ENCODE results near the gene MAP3K7.

Gene MAP3K7

DNA sequence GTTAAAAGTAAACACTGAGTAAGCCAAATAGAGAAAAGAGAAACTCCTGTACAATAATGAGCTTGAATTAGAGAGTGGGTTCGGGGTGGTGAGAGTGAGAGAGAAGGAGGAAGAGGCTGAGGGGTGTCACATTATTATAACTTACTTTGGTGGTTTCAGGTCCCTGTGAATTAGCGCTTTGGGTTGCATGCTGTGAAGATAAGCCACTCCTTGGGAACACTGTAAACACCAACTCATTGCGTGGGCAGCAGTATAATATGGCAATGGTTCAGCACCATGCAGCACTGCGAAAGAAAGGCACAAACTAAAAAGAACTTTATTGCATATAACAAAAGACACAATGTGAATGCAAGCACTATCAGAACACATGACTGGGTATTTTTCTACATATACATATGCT is 26.9 kb downstream of the MAP3K7 start:
- no peak for TF ChIP-seq ZFX (IDR thresholded peaks at IDR 0.05; ENCODE audit: borderline replicate concordance)
- TF ChIP-seq, protein P1, sequence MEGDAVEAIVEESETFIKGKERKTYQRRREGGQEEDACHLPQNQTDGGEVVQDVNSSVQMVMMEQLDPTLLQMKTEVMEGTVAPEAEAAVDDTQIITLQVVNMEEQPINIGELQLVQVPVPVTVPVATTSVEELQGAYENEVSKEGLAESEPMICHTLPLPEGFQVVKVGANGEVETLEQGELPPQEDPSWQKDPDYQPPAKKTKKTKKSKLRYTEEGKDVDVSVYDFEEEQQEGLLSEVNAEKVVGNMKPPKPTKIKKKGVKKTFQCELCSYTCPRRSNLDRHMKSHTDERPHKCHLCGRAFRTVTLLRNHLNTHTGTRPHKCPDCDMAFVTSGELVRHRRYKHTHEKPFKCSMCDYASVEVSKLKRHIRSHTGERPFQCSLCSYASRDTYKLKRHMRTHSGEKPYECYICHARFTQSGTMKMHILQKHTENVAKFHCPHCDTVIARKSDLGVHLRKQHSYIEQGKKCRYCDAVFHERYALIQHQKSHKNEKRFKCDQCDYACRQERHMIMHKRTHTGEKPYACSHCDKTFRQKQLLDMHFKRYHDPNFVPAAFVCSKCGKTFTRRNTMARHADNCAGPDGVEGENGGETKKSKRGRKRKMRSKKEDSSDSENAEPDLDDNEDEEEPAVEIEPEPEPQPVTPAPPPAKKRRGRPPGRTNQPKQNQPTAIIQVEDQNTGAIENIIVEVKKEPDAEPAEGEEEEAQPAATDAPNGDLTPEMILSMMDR (IDR thresholded peaks at IDR 0.05): no peak
- H3K27ac ChIP-seq: no peak overlapping the region

DNA sequence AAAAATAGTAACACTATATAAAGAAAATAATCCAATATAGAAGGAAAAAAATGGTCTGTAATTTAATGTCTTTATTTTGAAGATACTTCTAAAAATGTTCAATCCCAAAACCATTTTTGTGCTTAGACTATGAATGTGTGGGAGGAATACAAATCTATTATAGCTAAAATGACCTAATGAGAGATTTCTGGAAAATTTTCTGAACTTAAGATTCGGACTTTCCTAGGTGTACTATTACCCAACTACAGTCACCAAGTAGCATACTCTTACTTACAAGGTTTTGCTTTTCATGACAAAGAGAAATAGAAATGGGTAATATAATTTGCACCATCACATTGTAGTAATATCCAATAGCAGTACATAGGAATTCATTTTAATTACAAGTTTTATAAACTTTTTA is 29.9 kb downstream of the MAP3K7 start:
- TF ChIP-seq, protein P1 (IDR thresholded peaks at IDR 0.05): no peak
- TF ChIP-seq ZFX (IDR thresholded peaks at IDR 0.05; ENCODE audit: borderline replicate concordance): no peak
- no peak overlapping the region for H3K27ac ChIP-seq

DNA sequence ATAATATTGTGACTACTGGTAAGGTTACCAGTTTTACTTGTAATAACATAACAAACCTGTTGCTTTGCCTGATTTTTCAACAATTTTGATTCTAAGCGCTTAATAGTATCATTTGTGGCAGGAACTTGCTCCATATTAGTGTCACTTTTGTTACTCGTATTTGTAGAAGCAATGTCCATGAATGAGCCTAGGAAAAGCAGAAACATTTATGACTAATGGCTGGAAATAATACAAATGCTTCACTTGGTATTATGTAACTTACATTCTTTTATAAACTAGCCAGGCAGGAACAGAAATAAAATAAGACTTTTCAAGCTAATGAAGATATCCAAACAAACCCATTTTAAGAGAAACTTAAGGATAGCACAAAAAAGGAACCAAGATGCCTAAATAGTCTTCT is 38.9 kb downstream of the MAP3K7 start:
- no peak for TF ChIP-seq ZFX (IDR thresholded peaks at IDR 0.05; ENCODE audit: borderline replicate concordance)
- TF ChIP-seq, protein P1 (IDR thresholded peaks at IDR 0.05): no peak
- H3K27ac ChIP-seq: no peak overlapping the region

- TF ChIP-seq ZFX (IDR thresholded peaks at IDR 0.05; ENCODE audit: borderline replicate concordance): no peak
- TF ChIP-seq, protein P1 (IDR thresholded peaks at IDR 0.05): no peak
These were observed 39.8 kb downstream of the MAP3K7 start for GRCh38 chr6:90547079-90547478.

GRCh38 chr6:90545448-90545847 is 41.4 kb downstream of the MAP3K7 start:
- TF ChIP-seq, protein P1 (IDR thresholded peaks at IDR 0.05): no peak
- no peak for TF ChIP-seq ZFX (IDR thresholded peaks at IDR 0.05; ENCODE audit: borderline replicate concordance)
- no peak overlapping the region for H3K27ac ChIP-seq

More at GRCh38 chr6:90547079-90547478, 39.8 kb downstream of the MAP3K7 start:
- no peak overlapping the region for H3K27ac ChIP-seq

DNA sequence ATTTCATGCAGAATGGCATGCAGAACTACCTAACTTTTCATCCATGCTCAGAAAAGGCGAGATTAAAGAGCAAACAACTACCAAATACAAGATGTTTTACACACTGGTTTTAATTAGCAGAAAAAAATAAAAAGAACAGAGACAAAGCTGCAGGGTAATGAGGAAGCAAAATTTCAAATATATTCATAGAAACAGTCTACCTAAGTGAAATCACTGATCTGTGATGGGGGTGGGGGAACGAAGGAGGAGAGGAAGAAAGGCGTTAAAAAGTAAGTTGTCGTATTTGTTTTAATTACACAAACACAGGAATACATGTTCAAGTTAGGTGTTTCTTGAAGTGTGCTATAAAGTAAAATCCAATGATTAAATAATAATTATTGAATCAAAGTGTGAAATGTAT is 42.1 kb downstream of the MAP3K7 start:
- TF ChIP-seq ZFX (IDR thresholded peaks at IDR 0.05; ENCODE audit: borderline replicate concordance): no peak
- TF ChIP-seq, protein P1 (IDR thresholded peaks at IDR 0.05): no peak
- no peak overlapping the region for H3K27ac ChIP-seq

DNA sequence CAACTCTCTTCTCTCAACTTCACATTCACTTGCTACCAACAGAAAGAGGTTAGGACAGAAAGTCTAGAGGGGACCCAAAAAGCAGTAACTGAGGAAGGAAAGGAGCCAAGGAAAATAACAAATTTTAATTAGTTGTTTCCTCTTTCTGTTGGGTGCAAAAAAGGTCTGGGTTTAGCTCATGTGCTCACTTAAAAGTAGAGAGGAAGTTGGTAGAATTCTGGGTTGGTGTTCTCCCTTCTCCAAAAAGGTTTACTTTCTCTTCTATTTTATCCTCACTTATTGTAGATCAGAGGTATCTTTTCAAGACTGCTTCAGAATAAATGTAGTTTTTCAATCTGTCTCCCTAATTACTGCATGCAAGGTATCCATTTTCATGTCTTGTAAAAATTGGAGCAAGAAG is 42.8 kb downstream of the MAP3K7 start:
- no peak for TF ChIP-seq ZFX (IDR thresholded peaks at IDR 0.05; ENCODE audit: borderline replicate concordance)
- TF ChIP-seq, protein P1 (IDR thresholded peaks at IDR 0.05): no peak

More for the DNA sequence above, 42.8 kb downstream of the MAP3K7 start:
- no peak overlapping the region for H3K27ac ChIP-seq

All from 22Rv1 (cell line).